Measurements from ENCODE around the gene NTF3.

Gene NTF3

DNA sequence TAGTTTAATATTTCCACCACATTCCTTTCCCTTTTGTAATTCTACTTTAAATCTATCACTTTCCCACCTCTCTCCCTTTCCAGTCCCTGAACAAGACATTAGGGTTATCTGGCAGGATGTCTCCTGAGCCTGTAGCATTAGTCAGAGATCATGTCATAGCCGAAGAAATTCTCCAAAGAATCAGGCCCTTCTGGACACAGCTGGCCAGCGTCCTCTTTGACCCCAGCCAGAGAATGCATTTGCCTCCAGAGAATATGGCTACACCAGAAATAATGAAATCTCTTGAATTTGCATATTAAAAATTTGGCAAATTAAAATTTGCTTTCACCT lies 56.7 kb downstream of the NTF3 start:
- no peak for TF ChIP-seq CTCF (IDR thresholded peaks at IDR 0.05; ENCODE audit: low read depth, low read length)
- no peak overlapping the region for H3K4me3 ChIP-seq (ENCODE audit: low read depth, low read length)

DNA sequence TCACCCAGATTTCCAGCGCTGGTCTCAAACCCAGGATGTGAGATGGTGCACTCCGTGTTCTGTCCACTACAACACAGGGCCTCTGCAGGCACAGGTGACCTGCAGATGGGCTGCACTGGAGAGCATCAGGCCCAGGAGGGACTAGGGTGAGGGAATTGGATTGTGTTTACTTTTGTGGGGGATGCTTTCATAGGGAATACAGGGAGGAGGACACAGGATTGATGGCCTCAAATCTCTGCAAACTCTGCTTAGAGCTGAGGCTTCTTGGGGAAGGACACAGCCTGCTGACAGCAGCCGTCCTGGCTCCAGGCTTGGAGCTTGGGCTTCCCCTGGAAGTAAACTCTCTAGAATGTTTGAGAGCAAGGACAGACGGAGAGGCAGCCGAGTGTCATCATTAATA lies 57.1 kb downstream of the NTF3 start:
- TF ChIP-seq CTCF (IDR thresholded peaks at IDR 0.05; ENCODE audit: low read depth, low read length) = no peak
- H3K4me3 ChIP-seq (ENCODE audit: low read depth, low read length) = no peak overlapping the region

DNA sequence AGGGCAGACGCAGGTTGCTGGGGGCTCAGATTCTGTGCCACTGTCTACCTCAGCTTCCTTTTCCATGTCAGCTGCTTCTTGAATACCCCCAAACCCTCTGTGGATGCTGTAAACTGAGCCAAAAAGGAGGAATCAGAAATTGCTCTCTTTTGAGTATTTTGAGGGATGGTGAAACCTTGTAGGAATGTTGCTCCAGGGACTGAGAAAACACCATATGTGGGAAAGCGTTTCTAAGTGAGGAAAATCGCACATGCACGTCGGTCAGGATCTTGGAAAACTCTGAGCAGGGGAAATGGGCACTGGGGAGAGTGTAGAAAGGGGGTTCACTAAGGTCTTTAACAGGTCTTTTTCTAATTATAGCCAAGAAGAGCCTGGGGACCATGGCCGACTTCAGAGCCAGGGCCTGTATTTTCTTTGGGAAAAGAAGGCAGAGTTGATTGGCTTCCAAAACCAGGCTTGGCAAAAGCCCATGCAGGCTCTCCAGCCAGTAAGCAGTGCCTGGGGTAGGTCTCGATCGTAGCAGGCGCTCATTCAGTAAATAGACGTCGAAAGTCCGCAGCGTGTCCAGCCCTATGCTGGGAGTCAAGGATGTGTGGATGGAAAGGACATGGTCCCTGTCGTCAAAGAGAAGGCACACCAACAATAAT lies 58.0 kb downstream of the NTF3 start:
- no peak overlapping the region for H3K4me3 ChIP-seq (ENCODE audit: low read depth, low read length)
- TF ChIP-seq CTCF (IDR thresholded peaks at IDR 0.05; ENCODE audit: low read depth, low read length) = no peak

DNA sequence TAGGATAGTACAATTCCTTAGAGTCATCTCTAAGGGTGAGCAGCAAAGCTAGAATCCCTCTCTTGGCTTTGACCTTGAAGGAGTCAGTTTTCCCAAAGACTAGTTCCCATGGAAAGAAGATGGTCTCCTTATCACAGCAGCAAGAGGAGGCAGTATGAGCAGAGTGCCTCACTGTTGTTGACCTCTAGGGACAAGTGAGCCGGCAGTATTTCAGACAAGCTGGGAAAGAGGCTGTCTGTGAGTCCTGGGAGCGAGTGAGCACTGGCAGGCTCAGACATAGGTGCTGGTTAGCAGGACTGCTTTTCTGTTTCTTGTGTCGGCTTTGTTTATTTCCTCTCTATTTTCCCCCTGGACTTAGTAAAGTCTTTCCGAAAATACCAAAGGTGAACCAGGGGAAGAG lies 60.7 kb downstream of the NTF3 start:
- no peak for TF ChIP-seq CTCF (IDR thresholded peaks at IDR 0.05; ENCODE audit: low read depth, low read length)

DNA sequence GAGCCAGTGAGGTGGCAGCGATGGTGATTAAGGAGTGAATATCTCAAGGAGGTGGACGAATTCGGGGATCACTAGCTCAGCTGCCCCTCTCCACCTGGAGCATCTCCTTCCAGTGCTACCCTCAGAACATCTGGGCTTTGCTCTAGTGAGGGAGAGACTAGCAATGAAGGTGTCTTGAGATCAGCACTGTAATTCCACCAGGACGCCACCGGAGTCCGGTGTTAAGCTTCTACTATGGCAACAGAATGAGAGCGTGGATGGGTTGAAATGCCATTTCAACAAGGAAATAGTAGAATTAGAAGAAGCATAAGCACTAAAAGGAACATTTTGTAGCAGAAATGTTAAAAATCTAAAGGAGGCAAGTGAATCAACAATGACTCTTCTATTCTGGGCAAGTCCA lies 61.1 kb downstream of the NTF3 start:
- no peak overlapping the region for H3K4me3 ChIP-seq (ENCODE audit: low read depth, low read length)
- no peak; the same call in 1 of the 2 replicates for TF ChIP-seq CTCF (IDR thresholded peaks at IDR 0.05; ENCODE audit: low read depth, low read length)

More for the DNA sequence above, 60.7 kb downstream of the NTF3 start:
- no peak overlapping the region for H3K4me3 ChIP-seq (ENCODE audit: low read depth, low read length)

GRCh38 chr12:5494343-5494742 lies 62.4 kb downstream of the NTF3 start:
- H3K4me3 ChIP-seq (ENCODE audit: low read depth, low read length) = no peak overlapping the region
- no peak for TF ChIP-seq CTCF (IDR thresholded peaks at IDR 0.05; ENCODE audit: low read depth, low read length)

DNA sequence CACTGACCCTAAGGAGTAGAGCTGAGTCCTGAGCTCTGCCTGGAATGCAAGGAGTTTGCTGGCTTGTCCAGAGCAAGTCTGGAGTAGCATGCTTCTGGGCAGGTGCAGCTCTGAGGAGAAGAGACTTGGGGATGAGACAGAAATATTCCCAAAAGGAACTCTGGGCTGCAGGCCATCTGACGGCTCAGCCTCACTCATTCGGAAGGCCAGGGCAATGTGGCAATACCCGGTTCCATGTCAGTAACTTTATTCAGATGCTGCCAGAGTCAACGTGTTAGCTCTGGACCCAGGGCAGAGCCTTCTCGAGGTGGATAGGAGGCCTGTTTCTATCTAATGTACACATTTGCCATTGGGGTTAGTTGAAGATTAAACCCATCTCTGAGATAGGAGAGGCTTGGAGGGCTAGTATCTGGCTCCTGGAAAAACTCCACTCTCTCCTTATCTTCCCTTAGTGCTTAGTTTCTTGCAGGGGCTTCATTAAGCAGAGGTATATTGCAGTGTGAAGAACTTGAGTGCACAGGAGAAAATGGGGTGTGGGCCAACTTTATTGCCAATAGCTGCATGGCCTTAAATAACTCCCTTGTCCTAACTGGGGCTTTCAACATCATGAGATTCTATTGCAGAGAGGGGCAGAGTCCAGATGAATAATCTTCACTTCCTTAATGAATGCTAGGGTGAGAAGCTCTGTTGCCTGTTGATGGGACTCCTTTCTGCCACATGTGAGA lies 65.6 kb downstream of the NTF3 start:
- no peak overlapping the region for H3K4me3 ChIP-seq (ENCODE audit: low read depth, low read length)
- no peak for TF ChIP-seq CTCF (IDR thresholded peaks at IDR 0.05; ENCODE audit: low read depth, low read length)

Measured in WI38 (cell line).